ENCODE results near the gene SIN3A.

GRCh38 chr15:75359537-75360250, 91.8 kb downstream of the SIN3A start:
- TF ChIP-seq CTCF (IDR thresholded peaks at IDR 0.05), result no peak
- TF ChIP-seq EZH2 (IDR thresholded peaks at IDR 0.05; ENCODE audit: borderline replicate concordance, insufficient read depth, low read depth, low read length, poor library complexity, severe bottlenecking), result no peak
